Sigmoid colon (tissue), 4 donors: ENCODE data around the gene GNB3.

ENCODE experiments used
- CTCF ChIP-seq, 4 experiments: fragments of 450-650 bp in 3 of 4; fragments of 200-600 bp in 1 of 4; IDR thresholded peaks; one replicate each; pipeline ENCODE4 v1.5.1; 2016 to 2019; ENCODE audit warnings: antibody characterized with exemption in 4 of 4, mild to moderate bottlenecking in 3 of 4, moderate library complexity in 2 of 4
- EP300 ChIP-seq, 4 donors: sonication (generic); formaldehyde crosslinking; IDR thresholded peaks; one replicate each; pipeline ENCODE4 v1.6.1; 2017; ENCODE audit warnings: antibody characterized with exemption in 4 of 4
- POLR2A ChIP-seq, 2 donors: fragments of 450-650 bp; IDR thresholded peaks; one replicate each; pipeline ENCODE4 v1.6.1; 2016; ENCODE audit warnings: antibody characterized with exemption in 2 of 2, mild to moderate bottlenecking in 2 of 2, moderate library complexity in 2 of 2
- POLR2AphosphoS5 ChIP-seq, 4 donors: sonication (generic); formaldehyde crosslinking; IDR thresholded peaks; one replicate each; pipeline ENCODE4 v1.6.1; 2017; ENCODE audit warnings: antibody characterized with exemption in 4 of 4

- TF ChIP-seq CTCF (IDR thresholded peaks at IDR 0.05) (no peak), POLR2AphosphoS5 (IDR thresholded peaks at IDR 0.05) (no peak), POLR2A (IDR thresholded peaks at IDR 0.05) (no peak), EP300 (IDR thresholded peaks at IDR 0.05) (no peak)
Observed at GRCh38 chr12:6837370-6838060, 3.2 kb upstream of the GNB3 start.
